GM19468 (cell line): ENCODE measurements around the gene GNAI1.

Experiments
- ATAC-seq: cut with Tn5 transposase; IDR thresholded peaks from one replicate; pipeline ENCODE4 v1.9.1; 2021; ENCODE audit warnings: mild to moderate bottlenecking, moderate library complexity, moderate number of reproducible peaks; ENCODE audit not compliant: unreplicated experiment; ENCODE audit errors: extremely low read depth

The GNAI1 gene

GRCh38 chr7:80131675-80132435 is 2.8 kb upstream of the GNAI1 start:
- no peak for ATAC-seq

- no peak for ATAC-seq
Measured at GRCh38 chr7:80132594-80132993, 2.0 kb upstream of the GNAI1 start.

DNA sequence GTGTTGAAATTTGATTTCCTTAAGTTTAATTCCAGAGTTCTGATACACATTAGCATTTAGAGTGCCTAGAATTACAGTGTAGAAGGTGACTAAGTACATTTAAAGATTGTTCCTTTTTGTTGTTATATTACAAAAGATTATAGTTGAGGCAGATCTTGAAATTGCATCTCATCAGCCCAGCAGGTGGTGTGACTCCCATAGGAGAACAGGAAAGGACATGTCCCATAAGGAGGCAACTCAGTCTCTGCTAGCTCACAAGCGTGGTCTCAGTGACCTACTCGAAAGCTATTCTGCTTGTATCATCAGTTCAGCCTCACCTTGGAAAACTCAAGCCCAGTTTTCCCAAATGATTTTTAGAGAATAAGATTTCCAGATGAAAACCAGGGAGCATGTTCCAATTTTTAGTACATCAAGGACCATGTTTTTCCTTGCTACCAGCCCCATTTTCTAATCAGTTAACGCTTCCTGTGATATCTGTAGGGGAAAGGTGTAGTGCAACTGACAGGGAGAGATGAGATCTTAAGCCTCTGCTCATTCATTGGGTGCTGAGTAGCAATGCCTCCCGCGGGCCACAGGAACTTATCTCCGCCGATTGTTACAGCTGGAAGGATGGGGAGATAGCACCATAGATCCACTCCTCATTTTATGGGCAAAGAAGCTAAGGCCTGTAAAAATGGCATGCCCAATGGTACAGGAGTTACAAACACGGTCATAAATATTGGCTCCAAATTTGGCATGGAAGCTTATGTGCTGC is 1.1 kb upstream of the GNAI1 start:
- ATAC-seq, result no peak

GRCh38 chr7:80134115-80134535 is 506 bp upstream of the GNAI1 start:
- no peak for ATAC-seq

DNA sequence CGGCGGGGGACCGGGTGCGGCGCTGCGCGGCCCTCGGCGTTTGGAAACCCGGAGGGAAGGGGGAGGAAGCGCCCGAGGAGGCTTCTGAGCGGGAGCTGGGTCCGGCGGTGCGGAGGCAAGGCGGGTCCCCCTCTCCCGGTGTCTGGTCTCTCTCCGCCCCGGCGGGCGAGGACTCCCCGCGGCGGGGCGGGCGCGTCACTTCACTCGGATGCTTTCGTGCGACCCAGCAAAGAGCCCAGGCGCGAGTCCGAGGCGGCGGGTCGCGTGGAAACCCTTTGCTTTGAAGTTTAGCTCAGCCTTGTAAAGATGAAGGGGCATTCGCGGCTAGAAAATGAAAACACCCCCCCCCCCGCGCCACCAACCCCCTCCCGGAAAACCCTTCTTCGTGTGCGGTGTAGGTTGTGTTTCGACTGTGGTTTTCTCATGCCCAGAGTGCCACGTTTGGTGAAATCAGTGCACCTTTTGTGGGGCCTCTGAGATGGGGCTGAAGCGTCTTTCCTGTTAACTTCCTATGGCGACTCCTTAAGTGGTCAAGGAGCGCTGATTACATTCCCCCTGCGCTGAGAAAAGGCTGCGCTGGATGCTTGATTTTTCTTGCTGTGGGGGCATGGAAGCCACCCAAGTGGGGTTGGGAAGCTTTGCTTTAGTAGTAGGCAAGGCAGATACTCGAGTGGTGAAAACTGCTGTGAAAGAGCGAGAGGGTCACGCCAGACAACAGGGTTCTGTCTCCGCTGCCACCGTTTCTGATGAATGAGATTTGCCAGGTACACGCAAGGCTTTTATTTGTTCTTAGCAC is 876 bp downstream of the GNAI1 start:
- no peak for ATAC-seq

DNA sequence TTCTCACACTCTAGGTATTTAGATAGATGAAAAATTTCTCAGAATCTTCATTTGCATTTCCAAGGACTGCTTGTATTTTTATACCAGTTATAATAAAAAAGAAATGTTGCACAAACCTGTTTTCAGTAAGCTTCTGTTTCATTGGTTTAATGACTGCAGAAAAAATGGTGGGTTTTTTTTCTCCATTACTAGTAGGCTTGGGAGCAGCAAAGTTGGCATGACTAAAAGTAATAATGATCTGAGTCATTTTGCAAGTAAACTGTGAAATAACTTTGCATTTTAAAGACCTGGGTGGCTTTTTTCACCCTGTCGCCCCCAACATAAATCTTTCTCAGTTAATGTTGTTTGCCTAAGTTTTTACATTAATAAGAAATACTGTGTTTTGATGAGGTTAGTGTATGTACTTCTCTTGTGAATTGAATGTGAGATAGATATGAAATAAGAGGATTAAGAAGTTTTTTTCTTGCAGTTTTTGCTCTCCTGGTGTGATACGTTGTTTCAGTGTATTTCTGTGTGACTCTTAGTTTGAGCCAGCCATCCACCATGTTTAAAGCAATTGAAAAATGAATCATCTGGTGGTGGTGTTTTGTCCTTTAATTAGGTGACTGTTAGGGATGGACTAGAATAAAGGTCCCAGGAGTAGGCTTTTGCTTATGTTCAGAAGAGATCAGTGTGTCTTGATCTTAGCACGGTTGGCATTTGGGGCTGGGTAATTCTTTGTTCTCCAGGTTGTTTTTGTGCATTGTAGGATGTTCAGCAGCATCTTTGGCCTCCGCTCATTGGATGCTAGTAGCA is 1.8 kb downstream of the GNAI1 start:
- no peak for ATAC-seq

GRCh38 chr7:80137410-80137809 is 2.8 kb downstream of the GNAI1 start:
- ATAC-seq, result no peak

DNA sequence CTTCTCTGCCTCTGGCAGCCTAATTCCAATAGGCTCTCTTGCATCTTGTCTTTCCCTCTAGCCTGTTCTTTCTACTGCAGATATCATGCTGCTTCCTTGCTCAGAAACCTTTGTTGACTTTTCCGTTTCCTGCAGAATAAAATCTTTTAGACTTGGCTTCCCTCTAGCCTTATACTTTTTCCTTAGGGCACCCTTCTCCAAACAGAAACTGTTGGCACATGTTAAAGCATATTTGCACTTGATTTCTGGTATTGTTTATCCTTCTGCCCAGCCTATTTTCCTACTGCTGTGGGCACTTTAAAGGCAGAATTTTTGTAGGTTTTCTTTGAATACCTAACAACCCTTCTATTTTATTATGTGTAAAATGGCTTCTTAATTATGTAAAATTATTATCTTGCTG is 4.6 kb downstream of the GNAI1 start:
- no peak for ATAC-seq

GRCh38 chr7:80140388-80140787 is 5.8 kb downstream of the GNAI1 start:
- no peak for ATAC-seq

DNA sequence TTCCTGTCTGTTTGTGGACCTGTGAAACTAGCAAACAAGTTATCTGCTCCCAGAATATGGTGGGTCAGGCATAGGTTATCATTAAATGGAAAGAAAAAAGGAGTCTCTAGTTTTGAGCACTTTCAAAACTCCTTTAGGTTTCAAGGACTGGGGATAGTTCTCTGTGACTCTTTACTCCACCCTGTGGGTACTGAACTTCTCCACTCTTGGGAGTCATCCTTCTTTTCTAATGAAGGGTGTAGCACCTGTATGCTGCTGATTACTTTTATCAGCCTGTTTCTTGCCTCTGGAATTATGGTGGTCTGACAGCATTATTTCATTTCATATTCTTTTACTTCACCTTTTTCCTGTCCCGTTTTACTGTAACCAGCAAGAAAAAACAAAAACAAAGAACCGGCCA is 6.7 kb downstream of the GNAI1 start:
- ATAC-seq, result no peak

DNA sequence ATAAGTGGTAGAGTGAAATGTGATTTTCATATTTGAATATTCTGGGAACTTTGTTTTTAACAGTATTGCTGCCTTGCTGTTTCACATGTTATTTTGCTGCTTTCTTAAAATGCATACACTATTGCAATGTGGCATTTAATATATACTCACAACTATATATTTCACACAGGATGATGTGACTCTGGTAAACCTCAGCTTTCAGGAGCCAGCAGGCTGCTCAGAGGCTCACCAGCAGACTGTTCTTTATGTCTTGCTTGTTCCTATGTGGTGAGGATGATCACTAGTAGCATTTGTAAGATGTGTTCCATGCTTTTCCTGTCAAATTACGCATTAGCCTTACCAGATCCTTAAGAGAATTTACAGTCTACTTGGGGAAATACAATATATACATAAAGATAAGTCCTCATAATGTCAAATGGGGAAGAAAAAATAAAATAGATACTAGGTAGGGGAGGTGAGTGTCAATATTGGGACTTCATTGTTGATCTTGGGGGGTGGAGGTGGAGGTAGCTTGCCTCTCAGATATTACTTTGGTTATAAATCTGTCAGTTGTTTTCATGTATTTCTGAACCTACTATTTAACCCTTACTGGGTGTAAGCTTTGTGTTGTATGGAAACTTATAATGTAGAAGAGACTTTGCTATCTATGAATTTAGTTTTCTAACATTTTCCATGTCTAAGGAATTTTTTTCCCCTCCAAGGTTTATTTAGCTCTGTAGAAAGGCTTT is 8.4 kb downstream of the GNAI1 start:
- ATAC-seq, result no peak

DNA sequence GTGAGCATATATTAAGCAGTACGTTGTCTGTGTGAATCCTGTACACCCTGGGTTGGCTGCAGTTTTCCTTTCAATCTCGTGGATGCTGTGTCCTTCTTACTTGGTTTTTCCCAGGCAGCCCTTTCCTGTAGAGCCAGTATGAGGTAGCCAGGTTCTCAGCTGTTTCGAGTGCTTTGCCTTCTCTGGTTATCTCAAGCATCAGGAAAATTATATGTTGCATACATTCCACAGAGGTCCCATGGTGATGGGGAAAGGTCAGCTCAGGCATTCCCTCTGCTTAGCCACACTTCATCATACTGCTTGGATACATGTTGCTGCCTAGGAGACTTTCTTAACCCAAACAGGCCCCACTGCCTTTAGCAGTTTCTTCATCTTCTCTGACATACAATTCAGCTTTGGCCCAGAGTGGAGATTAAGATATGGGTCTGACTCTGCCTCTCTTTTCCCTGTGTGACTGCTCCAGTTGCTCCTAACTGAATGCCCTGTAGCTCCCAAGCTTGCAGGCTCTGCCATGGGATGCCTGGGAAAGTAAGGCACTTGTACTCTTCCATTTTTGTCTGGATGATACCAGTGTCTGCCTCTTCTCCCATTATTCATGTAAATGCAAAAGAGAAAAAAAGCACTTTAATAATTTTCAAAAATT is 11.3 kb downstream of the GNAI1 start:
- no peak for ATAC-seq

DNA sequence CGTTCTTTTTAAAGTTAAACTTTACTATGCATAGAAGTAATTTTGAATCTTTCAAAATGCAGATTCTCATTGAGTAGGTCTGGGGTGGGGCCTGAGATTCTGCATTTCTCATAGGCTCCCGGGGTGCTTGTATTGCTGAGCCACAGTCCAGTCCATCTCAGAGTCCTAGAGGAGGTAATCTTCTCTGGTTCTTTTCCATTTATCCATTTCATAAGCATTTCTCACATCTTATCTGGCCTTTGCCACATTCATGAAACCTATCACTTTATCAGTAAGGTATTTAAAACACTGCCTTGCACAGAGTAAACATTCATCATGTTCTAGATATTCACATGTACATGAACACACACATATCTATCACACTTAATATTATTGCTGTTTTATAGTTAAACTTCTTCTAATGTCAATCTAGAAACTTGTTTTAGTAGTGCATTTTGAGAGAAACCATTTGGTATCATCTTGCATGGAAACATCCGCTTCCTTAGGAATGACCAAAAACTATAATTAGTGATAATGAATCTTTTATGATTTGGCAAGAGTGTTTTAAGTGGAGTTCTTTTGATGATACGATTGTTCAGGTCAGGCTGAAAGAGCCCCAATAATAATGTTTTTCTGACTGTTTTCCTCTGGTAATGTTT is 12.0 kb downstream of the GNAI1 start:
- ATAC-seq, result no peak

DNA sequence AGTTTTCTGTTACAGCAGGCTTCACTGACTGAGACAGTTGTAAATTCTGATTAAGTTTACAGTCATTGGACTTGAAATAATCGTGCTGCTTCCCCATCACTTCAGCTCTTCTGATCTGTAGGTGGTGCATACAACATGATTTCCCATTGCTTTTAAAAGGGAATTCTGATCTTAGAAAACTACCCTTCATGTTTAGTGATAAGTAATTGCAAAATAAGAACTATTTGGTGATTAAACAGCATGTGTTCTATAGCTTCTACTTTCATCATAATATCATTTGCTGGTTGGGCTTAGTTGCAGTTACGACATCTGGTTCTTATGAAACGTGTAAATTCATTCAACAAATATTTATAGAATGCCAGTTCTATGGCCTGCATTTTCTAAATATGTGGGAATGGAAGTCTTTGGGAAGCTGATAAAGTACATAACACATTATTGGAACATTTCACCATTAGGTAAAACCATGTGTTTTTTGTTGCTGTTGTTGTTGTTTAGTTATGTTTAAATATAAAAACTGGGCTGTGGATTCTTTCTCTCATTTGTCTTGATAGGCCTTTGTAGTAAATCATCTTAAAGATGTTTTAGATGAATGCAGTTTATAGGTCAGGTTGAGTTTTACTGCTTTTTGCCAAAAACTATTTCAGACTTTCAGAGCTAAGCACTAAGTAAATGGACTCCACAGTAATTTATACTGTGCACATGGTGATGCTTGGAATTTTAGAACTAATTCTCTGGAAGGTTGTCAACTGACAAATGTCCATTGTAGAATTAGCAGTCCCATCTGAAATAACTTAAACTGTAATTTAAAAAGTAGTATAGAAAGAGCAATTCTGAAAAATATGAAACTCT is 13.1 kb downstream of the GNAI1 start:
- ATAC-seq, result no peak

- no peak for ATAC-seq
Measured at GRCh38 chr7:80150611-80151273, 16.1 kb downstream of the GNAI1 start.

DNA sequence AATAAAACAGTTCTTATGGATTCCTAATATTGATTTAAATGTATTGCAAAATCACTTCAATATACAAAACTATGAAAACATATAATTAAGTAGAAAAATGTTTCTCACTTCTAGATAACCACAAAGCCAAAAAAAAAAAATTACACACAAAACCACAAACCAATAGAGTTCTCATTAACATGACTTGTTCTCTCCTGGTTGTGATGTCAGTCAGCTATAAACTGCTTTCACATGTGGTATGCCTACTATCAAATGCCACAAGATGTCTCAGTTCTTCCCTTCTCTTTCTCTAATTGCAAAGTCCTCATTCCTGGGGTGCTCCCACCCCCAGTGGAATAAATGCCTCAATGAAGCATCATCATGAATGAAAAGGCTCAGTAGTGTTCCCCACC is 16.6 kb downstream of the GNAI1 start:
- no peak for ATAC-seq

GRCh38 chr7:80153446-80153845 is 18.8 kb downstream of the GNAI1 start:
- ATAC-seq, result no peak
